PFSK-1 (cell line): ENCODE measurements around the gene MTA3.

Experiments used
- FOXP2 ChIP-seq: optimal IDR thresholded peaks from 2 replicates; pipeline ENCODE3; 2011; ENCODE audit warnings: borderline replicate concordance, control low read depth, inconsistent platforms; ENCODE audit not compliant: insufficient read depth; ENCODE audit errors: extremely low read length, extremely low read depth
- POLR2AphosphoS5 ChIP-seq: IDR thresholded peaks from 2 replicates; pipeline ENCODE4 v1.6.1; 2012; ENCODE audit warnings: low read depth, mild to moderate bottlenecking, control low read depth, low read length, moderate library complexity
- REST ChIP-seq, 2 experiments: IDR thresholded peaks; 2 replicates each; pipeline versions ENCODE4 v1.6.1 to v1.8.0; 2011 to 2012; ENCODE audit warnings: low read depth in 2 of 2, low read length in 2 of 2, control low read depth in 1 of 2, inconsistent platforms in 1 of 2, mild to moderate bottlenecking in 1 of 2, moderate library complexity in 1 of 2; ENCODE audit not compliant: insufficient read depth in 1 of 2
- TAF1 ChIP-seq: IDR thresholded peaks from 2 replicates; pipeline ENCODE4 v1.6.1; 2012; ENCODE audit warnings: low read length, control low read depth, borderline replicate concordance; ENCODE audit not compliant: insufficient read depth

GRCh38 chr2:42693013-42693615 lies 124.7 kb downstream of the MTA3 start:
- no peak for TF ChIP-seq POLR2AphosphoS5
- TF ChIP-seq TAF1 = no peak
- no peak for TF ChIP-seq REST (IDR thresholded peaks at IDR 0.05; ENCODE audit: insufficient read depth in 1 of 2, low read depth in 2 of 2, low read length in 2 of 2)
- no peak for TF ChIP-seq FOXP2
